Upper lobe of left lung (tissue), 6 donors: Measurements from ENCODE around the gene PLN. TPM values are rescaled to one million over a fixed set of nuclear protein-coding genes. Genes with fewer than 3 reads are reported as not detected.

Source experiments
- ATAC-seq, 2 donors: fragments of 200-7000 bp; cut with Tn5 transposase; one replicate each; pipeline ENCODE4 v1.9.1; 2022; ENCODE audit warnings: mild to moderate bottlenecking in 2 of 2, moderate library complexity in 2 of 2; ENCODE audit not compliant: low FRiP score in 2 of 2
- DNase-seq, 2 donors: peaks; one replicate each; pipeline ENCODE4 v3.0.0-alpha.2; 2019 to 2020
- H3K27ac ChIP-seq, 4 donors: fragments of 200-600 bp; sonication (generic); one replicate each; pipeline ENCODE4 v1.5.1; 2016 to 2019
- H3K27me3 ChIP-seq, 4 donors: fragments of 200-600 bp; sonication (generic); one replicate each; pipeline ENCODE4 v1.5.1; 2017 to 2019
- H3K36me3 ChIP-seq, 4 donors: fragments of 200-600 bp; sonication (generic); one replicate each; pipeline ENCODE4 v1.5.1; 2016 to 2019
- H3K4me1 ChIP-seq, 4 donors: fragments of 200-600 bp; sonication (generic); one replicate each; pipeline ENCODE4 v1.5.1; 2018 to 2019
- H3K4me3 ChIP-seq, 4 donors: fragments of 200-600 bp; sonication (generic); one replicate each; pipeline ENCODE4 v1.5.1; 2017 to 2019; ENCODE audit warnings: mild to moderate bottlenecking in 2 of 4, moderate library complexity in 1 of 4
- H3K9me3 ChIP-seq, 4 donors: fragments of 200-600 bp; sonication (generic); one replicate each; pipeline ENCODE4 v1.5.1; 2018 to 2019
- CTCF ChIP-seq, 6 experiments: fragments of 450-650 bp in 4 of 6; fragments of 200-600 bp in 2 of 6; sonication (generic) in 2 of 6; IDR thresholded peaks; one replicate each; pipeline ENCODE4 v1.5.1; 2016 to 2019; ENCODE audit warnings: antibody characterized with exemption in 6 of 6
- EP300 ChIP-seq, 4 donors: sonication (generic); formaldehyde crosslinking; IDR thresholded peaks; one replicate each; pipeline ENCODE4 v1.5.1; 2017; ENCODE audit warnings: antibody characterized with exemption in 4 of 4, control low read depth in 2 of 4
- POLR2A ChIP-seq, 4 donors: fragments of 450-650 bp; IDR thresholded peaks; one replicate each; pipeline ENCODE4 v1.5.1; 2016 to 2017; ENCODE audit warnings: antibody characterized with exemption in 4 of 4, mild to moderate bottlenecking in 2 of 4
- POLR2AphosphoS5 ChIP-seq, 2 donors: sonication (generic); formaldehyde crosslinking; IDR thresholded peaks; one replicate each; pipeline ENCODE4 v1.5.1; 2017; ENCODE audit warnings: antibody characterized with exemption in 2 of 2
- WGBS, 2 donors: methylation state at CpG; one replicate each; pipeline ENCODE4 v1.1.5; 2017 to 2018; 5-methylcytosine and 5-hydroxymethylcytosine counted together
- total RNA-seq, 6 donors: library from RNA; depleted of rRNA in 4 of 6; stranded (reverse); fragments of >200 nt in 4 of 6; gene quantifications; one replicate each; pipeline versions ENCODE4 v1.1.0 to v1.2.1, GENCODE V29; 2016 to 2021
- donor health status: DM: no; HTN: no; CAD: no; lungs with moderate emphysema.
- donor health status: DM: no; HTN: yes; CAD: no; lungs with severe emphysema.

Gene PLN
- total RNA-seq, 6 donors from 2014 or later: 1.9 to 9.9 (median 3.8) TPM; not detected in 1

- Histone ChIP-seq H3K36me3 (no peaks in the 10 kb centered on the region), H3K4me3 (no peak overlapping the region), H3K27me3 (no peaks in the 10 kb centered on the region), H3K9me3 (no peaks in the 10 kb centered on the region), H3K4me1 (peaks cover 5 to 15% (median 7%) of the 10 kb centered on the region in 4 donors), H3K27ac (no peak overlapping the region)
- WGBS, 2 donors: 73 to 75% methylated on average over 3 of the region's 3 CpGs
- TF ChIP-seq EP300 (IDR thresholded peaks at IDR 0.05): no peak
- TF ChIP-seq POLR2A (IDR thresholded peaks at IDR 0.05): no peak
- no peak for TF ChIP-seq POLR2AphosphoS5 (IDR thresholded peaks at IDR 0.05)
- no peak for TF ChIP-seq CTCF (IDR thresholded peaks at IDR 0.05)
- ATAC-seq: no peak
- DNase-seq: no peak
Observed at GRCh38 chr6:118591897-118592296, 43.8 kb downstream of the PLN start.

DNA sequence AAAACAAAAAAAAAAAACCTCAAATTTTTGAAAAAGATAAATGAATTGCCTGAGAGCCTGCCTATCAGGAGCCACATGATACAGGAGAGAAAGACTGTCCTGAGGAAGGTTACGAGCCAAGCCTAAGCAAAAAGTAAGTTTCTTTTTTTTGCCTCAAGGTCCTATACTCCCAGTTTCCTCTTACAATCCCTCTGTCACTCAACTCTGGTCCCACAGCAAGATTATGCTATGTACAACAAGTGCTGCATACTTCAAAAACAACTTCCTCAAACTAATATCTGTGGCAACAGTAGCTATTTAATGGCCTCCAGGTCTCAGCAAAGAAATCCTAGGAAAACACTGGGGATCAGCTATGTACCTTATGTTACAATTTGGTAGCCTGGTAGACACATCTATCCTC, 46.8 kb downstream of the PLN start:
- Histone ChIP-seq H3K27me3 (no peaks in the 10 kb centered on the region), H3K27ac (no peak overlapping the region), H3K4me1 (peaks cover 0 to 6% (median 3%) of the 10 kb centered on the region in 4 donors), H3K9me3 (no peaks in the 10 kb centered on the region), H3K36me3 (no peaks in the 10 kb centered on the region), H3K4me3 (no peak overlapping the region)
- 68 to 95% methylated on average over 1 of the region's 1 CpG for WGBS, 2 donors
- no peak for ATAC-seq
- TF ChIP-seq EP300 (IDR thresholded peaks at IDR 0.05) (no peak), CTCF (IDR thresholded peaks at IDR 0.05) (no peak), POLR2A (IDR thresholded peaks at IDR 0.05) (no peak), POLR2AphosphoS5 (IDR thresholded peaks at IDR 0.05) (no peak)
- no peak for DNase-seq

- TF ChIP-seq POLR2A (IDR thresholded peaks at IDR 0.05) (no peak), EP300 (IDR thresholded peaks at IDR 0.05) (no peak), POLR2AphosphoS5 (IDR thresholded peaks at IDR 0.05) (no peak), CTCF (IDR thresholded peaks at IDR 0.05) (no peak)
- no peak for DNase-seq
- Histone ChIP-seq H3K27ac (no peak overlapping the region), H3K36me3 (no peaks in the 10 kb centered on the region), H3K9me3 (no peaks in the 10 kb centered on the region), H3K4me3 (no peak overlapping the region), H3K4me1 (no peaks in the 10 kb centered on the region), H3K27me3 (no peaks in the 10 kb centered on the region)
- ATAC-seq: no peak
- 90 to 92% methylated on average over 5 of the region's 5 CpGs for WGBS, 2 donors
Observed at GRCh38 chr6:118596774-118597320, 48.8 kb downstream of the PLN start.

GRCh38 chr6:118597636-118598035, 49.5 kb downstream of the PLN start:
- H3K4me1 ChIP-seq: no peaks in the 10 kb centered on the region
- TF ChIP-seq EP300 (IDR thresholded peaks at IDR 0.05): no peak
- no peak for TF ChIP-seq CTCF (IDR thresholded peaks at IDR 0.05)
- TF ChIP-seq POLR2AphosphoS5 (IDR thresholded peaks at IDR 0.05): no peak
- no peak for TF ChIP-seq POLR2A (IDR thresholded peaks at IDR 0.05)
- H3K27ac ChIP-seq: no peak overlapping the region
- H3K4me3 ChIP-seq: no peak overlapping the region
- ATAC-seq (no peak), DNase-seq (no peak)
- H3K36me3 ChIP-seq: no peaks in the 10 kb centered on the region
- 80 to 81% methylated on average over 3 of the region's 3 CpGs for WGBS, 2 donors
- no peaks in the 10 kb centered on the region for H3K9me3 ChIP-seq
- H3K27me3 ChIP-seq: no peaks in the 10 kb centered on the region

DNA sequence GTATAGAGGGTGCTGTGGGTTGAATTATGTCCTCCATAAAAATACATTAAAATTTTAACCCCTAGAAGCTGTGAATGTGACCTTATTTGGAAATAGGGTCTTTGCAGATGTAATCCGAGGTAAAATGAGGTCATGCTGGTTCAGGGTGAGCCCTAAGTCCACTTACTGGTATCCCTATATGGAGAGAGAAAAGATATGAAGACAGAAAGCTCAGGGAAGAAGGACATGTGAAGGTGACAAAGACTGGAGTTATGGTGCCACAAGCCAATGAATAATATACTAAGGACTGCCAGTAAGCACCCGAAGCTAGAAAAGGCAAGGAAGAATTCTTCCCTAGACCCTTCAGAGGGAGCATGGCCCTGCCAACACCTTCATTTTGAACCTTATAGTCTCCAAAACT, 50.2 kb downstream of the PLN start:
- WGBS, 2 donors: 91 to 93% methylated on average over 2 of the region's 2 CpGs
- DNase-seq (no peak), ATAC-seq (no peak)
- Histone ChIP-seq H3K27ac (no peak overlapping the region), H3K4me1 (no peaks in the 10 kb centered on the region), H3K9me3 (no peaks in the 10 kb centered on the region), H3K27me3 (no peaks in the 10 kb centered on the region), H3K4me3 (no peak overlapping the region), H3K36me3 (no peaks in the 10 kb centered on the region)
- TF ChIP-seq CTCF (IDR thresholded peaks at IDR 0.05): no peak
- TF ChIP-seq POLR2A (IDR thresholded peaks at IDR 0.05): no peak
- no peak for TF ChIP-seq POLR2AphosphoS5 (IDR thresholded peaks at IDR 0.05)
- no peak for TF ChIP-seq EP300 (IDR thresholded peaks at IDR 0.05)
